Nephron progenitor cell (in vitro differentiated cells): ENCODE data around the gene DNAJB13.

Experiments
- DNase-seq: peaks from one replicate; pipeline ENCODE4 v3.0.0; 2021
- H3K27ac Mint-ChIP-seq: 2 replicates; pipeline ENCODE4 v1.8.0; 2021; ENCODE audit warnings: mild to moderate bottlenecking, moderate library complexity, mixed read lengths
- H3K27me3 Mint-ChIP-seq: 2 replicates; pipeline ENCODE4 v1.8.0; 2021; ENCODE audit warnings: mild to moderate bottlenecking, low read depth, mixed read lengths; ENCODE audit not compliant: poor library complexity
- H3K36me3 Mint-ChIP-seq: 2 replicates; pipeline ENCODE4 v1.8.0; 2021; ENCODE audit warnings: low read depth, mixed read lengths
- H3K4me1 Mint-ChIP-seq: 2 replicates; pipeline ENCODE4 v1.8.0; 2021; ENCODE audit warnings: mixed read lengths
- H3K4me3 Mint-ChIP-seq: 2 replicates; pipeline ENCODE4 v1.8.0; 2021; ENCODE audit warnings: mild to moderate bottlenecking, moderate library complexity, mixed read lengths
- H3K9me3 Mint-ChIP-seq: 2 replicates; pipeline ENCODE4 v1.8.0; 2021; ENCODE audit warnings: mild to moderate bottlenecking, moderate library complexity, mixed read lengths
- TF ChIP-seq, protein P1 (sequence below): fragments of 200-600 bp; sonication (generic); IDR thresholded peaks from 2 replicates; pipeline ENCODE4 v1.5.0; 2021; ENCODE audit warnings: antibody characterized with exemption

Gene DNAJB13

GRCh38 chr11:73975479-73975757 is 24.6 kb downstream of the DNAJB13 start:
- DNase-seq, result no peak
- H3K9me3 Mint-ChIP-seq, result no peaks in the 10 kb centered on the region
- H3K36me3 Mint-ChIP-seq, result peaks cover 51% of the 10 kb centered on the region
- H3K27ac Mint-ChIP-seq, result no peak overlapping the region
- H3K27me3 Mint-ChIP-seq, result peaks cover 10% of the 10 kb centered on the region
- no peak overlapping the region for H3K4me3 Mint-ChIP-seq
- TF ChIP-seq, protein P1, sequence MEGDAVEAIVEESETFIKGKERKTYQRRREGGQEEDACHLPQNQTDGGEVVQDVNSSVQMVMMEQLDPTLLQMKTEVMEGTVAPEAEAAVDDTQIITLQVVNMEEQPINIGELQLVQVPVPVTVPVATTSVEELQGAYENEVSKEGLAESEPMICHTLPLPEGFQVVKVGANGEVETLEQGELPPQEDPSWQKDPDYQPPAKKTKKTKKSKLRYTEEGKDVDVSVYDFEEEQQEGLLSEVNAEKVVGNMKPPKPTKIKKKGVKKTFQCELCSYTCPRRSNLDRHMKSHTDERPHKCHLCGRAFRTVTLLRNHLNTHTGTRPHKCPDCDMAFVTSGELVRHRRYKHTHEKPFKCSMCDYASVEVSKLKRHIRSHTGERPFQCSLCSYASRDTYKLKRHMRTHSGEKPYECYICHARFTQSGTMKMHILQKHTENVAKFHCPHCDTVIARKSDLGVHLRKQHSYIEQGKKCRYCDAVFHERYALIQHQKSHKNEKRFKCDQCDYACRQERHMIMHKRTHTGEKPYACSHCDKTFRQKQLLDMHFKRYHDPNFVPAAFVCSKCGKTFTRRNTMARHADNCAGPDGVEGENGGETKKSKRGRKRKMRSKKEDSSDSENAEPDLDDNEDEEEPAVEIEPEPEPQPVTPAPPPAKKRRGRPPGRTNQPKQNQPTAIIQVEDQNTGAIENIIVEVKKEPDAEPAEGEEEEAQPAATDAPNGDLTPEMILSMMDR, result no peak
- peaks cover 24% of the 10 kb centered on the region for H3K4me1 Mint-ChIP-seq

GRCh38 chr11:73976451-73977151 is 25.8 kb downstream of the DNAJB13 start:
- Mint-ChIP-seq H3K4me3 (no peak overlapping the region), H3K36me3 (peaks cover 56% of the 10 kb centered on the region)
- TF ChIP-seq, protein P1, result no peak

DNA sequence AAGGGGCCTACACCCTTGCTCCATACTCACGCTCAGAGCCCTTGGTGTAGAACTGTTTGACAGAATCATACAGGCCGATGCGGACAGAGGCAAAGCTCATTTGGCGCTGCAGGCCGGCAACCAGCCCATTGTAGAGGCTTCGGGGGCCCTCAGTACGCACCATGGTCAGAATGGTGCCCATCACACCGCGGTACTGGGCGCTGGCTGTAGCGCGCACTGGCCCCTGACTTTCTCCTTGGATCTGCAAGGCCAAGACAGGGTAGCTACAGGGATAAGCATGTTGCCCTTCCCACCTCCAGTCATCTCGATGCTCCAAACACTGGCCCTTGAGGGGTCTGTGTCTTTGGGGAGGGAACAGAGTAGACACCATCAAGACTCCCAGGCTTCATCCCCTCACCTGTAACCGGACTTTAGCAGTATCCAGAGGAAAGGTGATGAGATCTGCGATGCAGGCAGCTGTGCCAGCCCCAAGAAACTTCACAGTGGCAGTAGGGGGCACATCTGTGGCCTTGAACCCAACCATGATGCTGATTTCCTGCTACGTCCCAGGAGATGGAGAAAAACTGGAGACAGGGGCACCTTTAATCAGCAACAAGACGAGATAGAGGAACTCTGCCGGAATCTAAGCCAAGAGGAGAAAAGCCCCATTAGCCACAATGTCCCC is 27.2 kb downstream of the DNAJB13 start:
- Mint-ChIP-seq H3K4me3 (no peak overlapping the region), H3K27me3 (peaks cover 23% of the 10 kb centered on the region), H3K27ac (no peak overlapping the region), H3K4me1 (peaks cover 49% of the 10 kb centered on the region), H3K9me3 (no peaks in the 10 kb centered on the region), H3K36me3 (peaks cover 56% of the 10 kb centered on the region)
- TF ChIP-seq, protein P1, result no peak
- no peak for DNase-seq

More at GRCh38 chr11:73976451-73977151, 25.8 kb downstream of the DNAJB13 start:
- H3K9me3 Mint-ChIP-seq, result no peaks in the 10 kb centered on the region
- H3K27ac Mint-ChIP-seq, result no peak overlapping the region
- no peak for DNase-seq
- peaks cover 17% of the 10 kb centered on the region for H3K27me3 Mint-ChIP-seq
- peaks cover 35% of the 10 kb centered on the region for H3K4me1 Mint-ChIP-seq

- TF ChIP-seq, protein P1, result no peak
- H3K4me1 Mint-ChIP-seq, result peaks cover 56% of the 10 kb centered on the region
- H3K4me3 Mint-ChIP-seq, result no peak overlapping the region
- H3K36me3 Mint-ChIP-seq, result peaks cover 56% of the 10 kb centered on the region
- H3K27me3 Mint-ChIP-seq, result peaks cover 23% of the 10 kb centered on the region
- peak overlapping the region; percentile 67 for H3K27ac Mint-ChIP-seq
- DNase-seq, result no peak
- H3K9me3 Mint-ChIP-seq, result no peaks in the 10 kb centered on the region
These were observed 27.8 kb downstream of the DNAJB13 start for GRCh38 chr11:73978576-73979086.

- Mint-ChIP-seq H3K9me3 (no peaks in the 10 kb centered on the region), H3K27me3 (peaks cover 26% of the 10 kb centered on the region), H3K36me3 (peaks cover 47% of the 10 kb centered on the region), H3K27ac (peak overlapping the region; percentile 74), H3K4me1 (peaks cover 60% of the 10 kb centered on the region), H3K4me3 (peak overlapping the region; percentile 64)
- TF ChIP-seq, protein P1, result no peak
- DNase-seq, result no peak
These were observed 29.5 kb downstream of the DNAJB13 start for GRCh38 chr11:73980001-73980961.
